Measurements from ENCODE around the gene SNRPD3. TPM values are rescaled to one million over a fixed set of nuclear protein-coding genes. Genes with fewer than 3 reads are reported as not detected.

The SNRPD3 gene
- total and polyA plus RNA-seq, 9 of the 15 experiments (the other 6 are each of a cell fraction or from before 2014, with no cell fraction given) = 131 to 366 (median 274) TPM

DNA sequence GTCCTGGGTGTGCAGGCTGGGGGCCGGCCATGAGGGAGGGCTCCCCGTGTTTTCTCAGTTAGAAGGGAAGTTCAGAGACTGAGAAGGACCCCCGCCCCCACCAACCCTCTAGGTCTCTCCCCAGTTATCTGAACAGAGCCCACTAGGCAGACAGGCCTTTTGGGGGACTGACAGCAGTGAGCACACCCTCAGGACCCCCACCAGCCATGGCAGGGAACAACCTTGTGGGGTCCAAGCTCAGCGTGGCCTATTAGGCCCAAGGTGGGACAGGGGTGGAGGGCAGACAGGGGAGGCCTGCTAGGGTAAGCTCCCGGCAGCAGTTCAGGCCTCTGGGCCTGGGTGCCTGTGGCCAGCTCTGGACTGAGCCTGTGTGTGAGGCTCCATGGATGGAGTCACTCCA is 31.5 kb downstream of the SNRPD3 start (continued):
- TF ChIP-seq ARID1B (IDR thresholded peaks at IDR 0.05) (no peak), HSF4 (CRISPR knock-in tag; IDR thresholded peaks at IDR 0.05; ENCODE audit: borderline replicate concordance) (no peak), RCOR1 (IDR thresholded peaks at IDR 0.05; ENCODE audit: borderline replicate concordance in 1 of 2, low read depth in 2 of 2, low read length in 2 of 2) (no peak)

DNA sequence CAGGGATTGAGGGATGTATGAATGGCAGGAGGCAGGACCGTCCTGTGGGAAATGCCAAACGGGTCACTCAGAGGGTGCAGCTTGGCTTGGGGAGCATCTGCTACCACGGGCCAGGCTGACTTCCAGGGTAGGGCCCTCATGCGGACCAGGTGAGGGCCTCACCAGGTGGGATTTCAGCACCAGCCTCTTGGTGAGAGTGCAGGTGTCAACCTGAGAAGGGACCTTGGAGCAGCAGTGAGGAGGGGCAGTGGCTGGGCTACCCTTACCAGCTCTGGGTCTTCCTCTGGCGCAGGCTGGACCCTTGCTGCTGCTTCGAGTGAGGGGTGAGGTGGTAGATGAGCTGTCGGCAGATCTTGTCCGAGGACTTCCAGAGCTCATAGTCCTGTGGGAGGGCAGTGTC is 32.1 kb downstream of the SNRPD3 start:
- in situ Hi-C loops (cut with MboI) = no loop called here
- peaks cover 0 to 26% of the 10 kb centered on the region in 2 experiments; a peak in 2 of 5 replicates for H3K4me1 ChIP-seq (replicated peaks in 1 of 2; ENCODE audit: control insufficient read depth in 2 of 2, insufficient read depth in 2 of 2, low read length in 2 of 2)
- CTCF ChIA-PET (ENCODE audit: low intra/inter-chr PET ratio) = no interaction called here
- no peaks in the 10 kb centered on the region for H3K79me2 ChIP-seq (ENCODE audit: control insufficient read depth, insufficient read depth, low read length)
- no peak overlapping the region for H3K4me2 ChIP-seq (ENCODE audit: insufficient read depth, low read length)
- POLR2A ChIA-PET = no interaction called here
- no peak for TF ChIP-seq PHF20 (IDR thresholded peaks at IDR 0.05; ENCODE audit: partially characterized antibody)
- no peak for TF ChIP-seq GATAD2B (IDR thresholded peaks at IDR 0.05; ENCODE audit: borderline replicate concordance)
- TF ChIP-seq, protein P1, sequence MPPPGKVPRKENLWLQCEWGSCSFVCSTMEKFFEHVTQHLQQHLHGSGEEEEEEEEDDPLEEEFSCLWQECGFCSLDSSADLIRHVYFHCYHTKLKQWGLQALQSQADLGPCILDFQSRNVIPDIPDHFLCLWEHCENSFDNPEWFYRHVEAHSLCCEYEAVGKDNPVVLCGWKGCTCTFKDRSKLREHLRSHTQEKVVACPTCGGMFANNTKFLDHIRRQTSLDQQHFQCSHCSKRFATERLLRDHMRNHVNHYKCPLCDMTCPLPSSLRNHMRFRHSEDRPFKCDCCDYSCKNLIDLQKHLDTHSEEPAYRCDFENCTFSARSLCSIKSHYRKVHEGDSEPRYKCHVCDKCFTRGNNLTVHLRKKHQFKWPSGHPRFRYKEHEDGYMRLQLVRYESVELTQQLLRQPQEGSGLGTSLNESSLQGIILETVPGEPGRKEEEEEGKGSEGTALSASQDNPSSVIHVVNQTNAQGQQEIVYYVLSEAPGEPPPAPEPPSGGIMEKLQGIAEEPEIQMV (tag; conservative IDR thresholded peaks at IDR 0.05; ENCODE audit: low read depth) = no peak
- TF ChIP-seq ETS2 (tag; IDR thresholded peaks at IDR 0.05; ENCODE audit: borderline replicate concordance, poor library complexity, severe bottlenecking) = no peak
- TF ChIP-seq MXI1 (IDR thresholded peaks at IDR 0.05; ENCODE audit: low read depth, low read length) = no peak
- no peak for TF ChIP-seq POLR2AphosphoS2 (IDR thresholded peaks at IDR 0.05; ENCODE audit: low read length)
- no peak for TF ChIP-seq DACH1 (IDR thresholded peaks at IDR 0.05; ENCODE audit: partially characterized antibody)
- no peak for TF ChIP-seq ATF1 (CRISPR knock-in tag; IDR thresholded peaks at IDR 0.05)
- TF ChIP-seq ATF1 (tag; IDR thresholded peaks at IDR 0.05) = no peak
- TF ChIP-seq ZNF24 (IDR thresholded peaks at IDR 0.05) = no peak
- no peak for TF ChIP-seq CSDE1 (IDR thresholded peaks at IDR 0.05)
- no peaks in the 10 kb centered on the region for H4K20me1 ChIP-seq (replicated peaks; ENCODE audit: control insufficient read depth, insufficient read depth, low read length)
- no peaks in the 10 kb centered on the region for H3K9me1 ChIP-seq (ENCODE audit: control insufficient read depth, insufficient read depth, low read length)
- DNase-seq (ENCODE audit: extremely low read depth in 1 of 4, low spot score in 3 of 4) = no peak
- H2AFZ ChIP-seq (ENCODE audit: low read depth, low read length) = no peak overlapping the region
- no peaks in the 10 kb centered on the region for H3K9me3 ChIP-seq (replicated peaks; ENCODE audit: control insufficient read depth, insufficient read depth, low read depth, low read length)
- ATAC-seq = no peak
- no peak overlapping the region for H3K27ac ChIP-seq (ENCODE audit: extremely low read depth, low read depth, low read length)
- BruUV-seq (replicated peaks) = no TSS peak
- intact Hi-C loops (cut with micrococcal nuclease) = no loop called here
- no peak overlapping the region for H3K9ac ChIP-seq (ENCODE audit: insufficient read depth in 1 of 2, low read depth in 2 of 2, low read length in 2 of 2)
- no peaks in the 10 kb centered on the region for H3K27me3 ChIP-seq (ENCODE audit: control insufficient read depth in 2 of 2, insufficient read depth in 2 of 2, low read length in 2 of 2)
- 38% methylated on average over 8 of the region's 8 CpGs for WGBS (ENCODE audit: insufficient coverage, low coverage, missing lambda C conversion rate)
- no peak for FAIRE-seq
- no peaks in the 10 kb centered on the region for H3K36me3 ChIP-seq (ENCODE audit: control insufficient read depth, insufficient read depth, low read length)
- H3K4me3 ChIP-seq = no peak overlapping the region
